SK-N-MC (cell line): ENCODE data around the gene TMEM52.

Source experiments
- EZH2 ChIP-seq: fragments of 200-600 bp; sonication (generic); IDR thresholded peaks from one replicate; pipeline ENCODE4 v1.6.1; 2017; ENCODE audit warnings: antibody characterized with exemption
- POLR2AphosphoS5 ChIP-seq: IDR thresholded peaks from 2 replicates; pipeline ENCODE4 v1.6.1; 2012; ENCODE audit warnings: mild to moderate bottlenecking, low read depth, low read length, borderline replicate concordance

GRCh38 chr1:1965546-1965945, 46.5 kb upstream of the TMEM52 start:
- TF ChIP-seq EZH2 (no peak), POLR2AphosphoS5 (no peak)
